IMR-90 (cell line): ENCODE data around the gene SAMD11. TPM values are rescaled to one million over a fixed set of nuclear protein-coding genes. Genes with fewer than 3 reads are reported as not detected.

Source experiments
- ATAC-seq: fragments of 200-7000 bp; cut with Tn5 transposase; 2 replicates; pipeline ENCODE4 v1.9.1; 2020; ENCODE audit warnings: low read depth, mild to moderate bottlenecking, moderate library complexity
- BruUV-seq: library from RNA; stranded (reverse); fragments of 400-500 nt; replicated peaks from 2 replicates; lab custom pipeline; 2021; lab: Mats Ljungman, UMichigan
- CTCF ChIA-PET: fragments of 300-600 bp; formaldehyde crosslinking; extraction: SDS; loops from one replicate; lab custom pipeline; 2021; ENCODE audit warnings: antibody characterized with exemption; lab: Yijun Ruan, JAX
- POLR2A ChIA-PET: fragments of 300-600 bp; sonication (Branson Sonifier 250); formaldehyde crosslinking; loops from one replicate; lab custom pipeline; 2022; ENCODE audit warnings: antibody characterized with exemption; ENCODE audit not compliant: unreplicated experiment; lab: Charles Lee
- DNase-seq: peaks from one replicate; pipeline ENCODE4 v3.0.0; 2013
- H2AFZ ChIP-seq: replicated peaks from 2 replicates; pipeline ENCODE3; 2013; ENCODE audit warnings: low read length, mild to moderate bottlenecking; ENCODE audit not compliant: poor library complexity
- H2AK5ac ChIP-seq: 2 replicates; pipeline ENCODE4 v1.6.1; 2013; ENCODE audit warnings: low read depth, low read length, inconsistent platforms
- H2AK9ac ChIP-seq: replicated peaks from 2 replicates; pipeline ENCODE3; 2013; ENCODE audit warnings: mild to moderate bottlenecking, low read depth, low read length, moderate library complexity; ENCODE audit not compliant: poor library complexity
- H2BK120ac ChIP-seq: 2 replicates; pipeline ENCODE4 v1.6.1; 2013; ENCODE audit warnings: low read depth, low read length, inconsistent platforms
- H2BK15ac ChIP-seq: 3 replicates; pipeline ENCODE4 v1.6.1; 2013; ENCODE audit warnings: low read depth, low read length, inconsistent platforms
- H2BK20ac ChIP-seq: 2 replicates; pipeline ENCODE4 v1.6.1; 2013; ENCODE audit warnings: low read depth, mild to moderate bottlenecking, inconsistent platforms, low read length, moderate library complexity
- H2BK5ac ChIP-seq: 2 replicates; pipeline ENCODE4 v1.6.1; 2013; ENCODE audit warnings: mild to moderate bottlenecking, low read depth, low read length, inconsistent platforms; ENCODE audit not compliant: poor library complexity, severe bottlenecking
- H3K14ac ChIP-seq: replicated peaks from 2 replicates; pipeline ENCODE4 v1.6.1; 2013; ENCODE audit warnings: low read depth, low read length, inconsistent platforms
- H3K18ac ChIP-seq: 2 replicates; pipeline ENCODE4 v1.6.1; 2013; ENCODE audit warnings: low read depth, low read length, control low read depth
- H3K23ac ChIP-seq: 2 replicates; pipeline ENCODE4 v1.6.1; 2013; ENCODE audit warnings: low read depth, low read length, inconsistent platforms
- H3K27ac ChIP-seq: 2 replicates; pipeline ENCODE4 v1.5.1; 2013; ENCODE audit warnings: mild to moderate bottlenecking, control low read depth, low read length; ENCODE audit not compliant: insufficient read depth
- H3K27me3 ChIP-seq: 2 replicates; pipeline ENCODE4 v1.6.1; 2013; ENCODE audit warnings: low read length; ENCODE audit not compliant: control insufficient read depth, insufficient read depth
- H3K36me3 ChIP-seq: 2 replicates; pipeline ENCODE4 v1.6.1; 2013; ENCODE audit warnings: low read length, mixed read lengths; ENCODE audit not compliant: control insufficient read depth, insufficient read depth
- H3K4ac ChIP-seq: 2 replicates; pipeline ENCODE4 v1.6.1; 2013; ENCODE audit warnings: low read depth, low read length, inconsistent platforms
- H3K4me1 ChIP-seq: 2 replicates; pipeline ENCODE4 v1.6.1; 2013; ENCODE audit warnings: low read length, mixed read lengths; ENCODE audit not compliant: control insufficient read depth, insufficient read depth
- H3K4me2 ChIP-seq: 2 replicates; pipeline ENCODE4 v1.6.1; 2013; ENCODE audit warnings: low read depth, mild to moderate bottlenecking, control low read depth, low read length, moderate library complexity
- H3K4me3 ChIP-seq: 2 replicates; pipeline ENCODE4 v1.5.1; 2013; ENCODE audit warnings: low read depth, mild to moderate bottlenecking, control low read depth, low read length, moderate library complexity; ENCODE audit not compliant: insufficient read depth
- H3K56ac ChIP-seq: 2 replicates; pipeline ENCODE4 v1.6.1; 2013; ENCODE audit warnings: low read length, inconsistent platforms; ENCODE audit not compliant: insufficient read depth; ENCODE audit errors: extremely low read depth
- H3K79me1 ChIP-seq, 2 experiments: 2 replicates each; pipeline ENCODE4 v1.6.1; 2013; ENCODE audit warnings: low read length in 2 of 2, inconsistent platforms in 1 of 2, low read depth in 1 of 2
- H3K9ac ChIP-seq: 2 replicates; pipeline ENCODE4 v1.6.1; 2013; ENCODE audit warnings: low read depth, low read length, control low read depth
- H3K9me1 ChIP-seq: 2 replicates; pipeline ENCODE4 v1.6.1; 2013; ENCODE audit warnings: low read length, inconsistent platforms; ENCODE audit not compliant: insufficient read depth
- H3K9me3 ChIP-seq: 2 replicates; pipeline ENCODE4 v1.6.1; 2013; ENCODE audit warnings: low read length; ENCODE audit not compliant: control insufficient read depth, insufficient read depth
- H4K20me1 ChIP-seq: 2 replicates; pipeline ENCODE4 v1.6.1; 2013; ENCODE audit warnings: low read length, inconsistent platforms; ENCODE audit not compliant: insufficient read depth
- H4K5ac ChIP-seq: 2 replicates; pipeline ENCODE4 v1.6.1; 2013; ENCODE audit warnings: mild to moderate bottlenecking, low read depth, low read length, control low read depth
- H4K8ac ChIP-seq, 2 experiments: 2 replicates each; pipeline ENCODE4 v1.6.1; 2013; ENCODE audit warnings: low read depth in 2 of 2, low read length in 2 of 2, control low read depth in 1 of 2, inconsistent platforms in 1 of 2
- H4K91ac ChIP-seq: 2 replicates; pipeline ENCODE4 v1.6.1; 2013; ENCODE audit warnings: low read depth, low read length, inconsistent platforms; ENCODE audit not compliant: insufficient read depth
- CTCF ChIP-seq: conservative IDR thresholded peaks from 2 replicates; pipeline ENCODE4 v1.5.1; 2012; ENCODE audit warnings: mild to moderate bottlenecking, low read depth, low read length, improper control_type of control experiment
- POLR2A ChIP-seq: IDR thresholded peaks from 2 replicates; pipeline ENCODE4 v1.6.1; 2012; ENCODE audit warnings: mild to moderate bottlenecking, low read depth, low read length
- RCOR1 ChIP-seq: IDR thresholded peaks from 2 replicates; pipeline ENCODE4 v1.6.1; 2012; ENCODE audit warnings: mild to moderate bottlenecking, low read length, improper control_type of control experiment; ENCODE audit not compliant: insufficient replicate concordance
- SMC3 ChIP-seq: fragments of 150-350 bp; IDR thresholded peaks from 2 replicates; pipeline ENCODE4 v1.6.1; 2016; ENCODE audit warnings: low read depth, mild to moderate bottlenecking, antibody characterized with exemption, low read length, moderate library complexity
- WGBS, 2 experiments: methylation state at CpG; one replicate each; pipeline versions ENCODE4 v1.1.5 to v1.1.7; 2013; ENCODE audit warnings: missing lambda C conversion rate in 2 of 2; ENCODE audit not compliant: insufficient read length in 1 of 2; ENCODE audit errors: extremely low coverage in 2 of 2; 5-methylcytosine and 5-hydroxymethylcytosine counted together
- dilution Hi-C: fragments of 300-500 bp; cut with HindIII; formaldehyde crosslinking; loops from one replicate; pipeline ENCODE4 v1.14.3; 2018; ENCODE audit warnings: low sequenced_read_pairs; ENCODE audit not compliant: unreplicated experiment
- in situ Hi-C: fragments of 300-500 bp; cut with MboI; formaldehyde crosslinking; loops from 3 replicates; pipeline ENCODE4 v1.14.3; 2019; ENCODE audit warnings: low sequenced_read_pairs, inconsistent platforms, mixed read lengths
- intact Hi-C: fragments of 100-400 bp; cut with micrococcal nuclease; formaldehyde crosslinking; loops from 2 replicates; pipeline ENCODE4 v1.10.0; 2022
- polyA plus RNA-seq, 3 experiments: library from polyadenylated mRNA; depleted of rRNA; stranded (reverse); fragments of >200 nt; gene quantifications; 2 replicates each; pipeline ENCODE4 v1.2.3, GENCODE V29; 2012; ENCODE audit warnings: low replicate concordance in 1 of 3
- total RNA-seq: library from RNA; depleted of rRNA; stranded (reverse); fragments of >200 nt; gene quantifications from 2 replicates; pipeline ENCODE4 v1.2.3, GENCODE V29; 2012

SAMD11 gene
- total and polyA plus RNA-seq, 2 of the 4 experiments (the other 2 are of a cell fraction) = 5.9 to 22.9 TPM

GRCh38 chr1:910881-911721 lies 12.6 kb upstream of the SAMD11 start:
- dilution Hi-C loops = no loop called here
- Histone ChIP-seq H2BK120ac (no peak overlapping the region), H2AFZ (peak overlapping the region; percentile 77), H4K5ac (no peak overlapping the region), H3K27ac (no peak overlapping the region), H2AK5ac (peak overlapping the region; percentile 65; the same call in 1 of the 2 replicates), H3K23ac (0 out of 2 replicates have a peak overlapping the region, but pooled peaks have one; percentile 56), H4K8ac (peak overlapping the region in 1 of 2 experiments; percentile 21; a peak in 1 of 4 replicates), H2BK5ac (no peak overlapping the region), H4K20me1 (no peaks in the 10 kb centered on the region; the same call in 1 of the 2 replicates), H2AK9ac (peak overlapping the region; percentile 87), H3K4me1 (peaks cover 20% of the 10 kb centered on the region), H3K9me1 (no peaks in the 10 kb centered on the region), H3K27me3 (no peaks in the 10 kb centered on the region), H3K36me3 (no peaks in the 10 kb centered on the region), H3K9ac (no peak overlapping the region), H2BK15ac (0 out of 3 replicates have a peak overlapping the region, but pooled peaks have one; percentile 21), H3K56ac (no peak overlapping the region), H4K91ac (peak overlapping the region; percentile 75), H3K4ac (peak overlapping the region; percentile 40; the same call in 1 of the 2 replicates), H3K79me1 (no peaks in the 10 kb centered on the region), H3K9me3 (no peaks in the 10 kb centered on the region), H3K18ac (no peak overlapping the region), H3K14ac (peak overlapping the region; percentile 15; the same call in 1 of the 2 replicates), H2BK20ac (no peak overlapping the region; the same call in 1 of the 2 replicates), H3K4me3 (no peak overlapping the region), H3K4me2 (no peak overlapping the region)
- in situ Hi-C loops = loop anchor here (5.0 kb wide), 1 partner anchor 46 kb away; the partner anchor contains the start of gene NOC2L
- POLR2A ChIA-PET = no interaction called here
- no TSS peak for BruUV-seq
- ATAC-seq = peak; percentile 26; the same call in 1 of the 2 replicates
- TF ChIP-seq CTCF (no peak), SMC3 (no peak), RCOR1 (no peak), POLR2A (no peak)
- CTCF ChIA-PET = no interaction called here
- peak; percentile 31 for DNase-seq
- 40% methylated on average over 17 of the region's 25 CpGs; no CpG with 5 or more reads in 1 of the 2 experiments for WGBS, 2 experiments
- intact Hi-C loops = no loop called here
